Activated CD4-positive, alpha-beta T cell treated with anti-CD3 and anti-CD28 coated beads for 24 hours (primary cell): ENCODE measurements around the gene ATP8B3.

Source experiments
- DNase-seq, 2 donors: peaks; one replicate each; pipeline ENCODE4 v3.0.0-alpha.2; 2020; ENCODE audit warnings: low read depth in 2 of 2

Gene ATP8B3

DNA sequence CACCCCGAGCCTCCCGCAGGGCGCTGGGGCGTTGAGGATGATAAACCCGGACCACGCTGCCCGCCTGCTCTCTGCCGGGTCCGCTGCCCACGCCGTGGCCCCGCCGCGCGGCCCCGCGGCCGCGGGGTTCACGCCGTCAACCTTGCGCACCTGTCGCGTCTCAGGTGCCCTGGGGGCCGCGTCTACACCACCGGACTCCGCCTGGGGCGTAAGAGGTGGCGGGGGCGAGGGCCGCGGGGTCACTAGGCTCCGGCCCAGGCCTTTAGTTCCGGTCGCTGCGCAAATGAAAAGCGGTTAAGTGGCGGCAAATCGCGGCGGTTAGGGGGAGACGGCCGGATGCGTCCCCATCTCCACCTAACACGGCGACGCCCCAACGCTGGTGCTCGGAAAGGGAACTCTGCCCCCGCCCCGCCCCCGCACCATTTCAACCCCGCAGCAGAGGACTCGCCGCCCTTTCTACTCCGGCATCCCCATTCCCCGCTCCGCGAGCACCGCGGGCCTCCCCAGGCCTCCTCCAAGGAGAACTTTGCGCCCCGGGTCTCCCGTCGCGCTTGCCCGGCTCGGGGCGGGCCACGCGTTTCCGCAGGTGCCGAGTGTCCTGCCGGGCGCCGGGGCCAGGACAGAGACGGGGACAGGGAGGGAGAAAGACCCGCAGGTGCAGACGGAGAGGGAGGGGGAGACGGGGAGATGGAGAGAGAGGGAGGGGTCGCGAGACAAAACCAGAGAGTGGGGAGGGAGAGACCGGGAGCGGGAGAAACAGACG lies 54.4 kb downstream of the ATP8B3 start:
- no peak for DNase-seq

DNA sequence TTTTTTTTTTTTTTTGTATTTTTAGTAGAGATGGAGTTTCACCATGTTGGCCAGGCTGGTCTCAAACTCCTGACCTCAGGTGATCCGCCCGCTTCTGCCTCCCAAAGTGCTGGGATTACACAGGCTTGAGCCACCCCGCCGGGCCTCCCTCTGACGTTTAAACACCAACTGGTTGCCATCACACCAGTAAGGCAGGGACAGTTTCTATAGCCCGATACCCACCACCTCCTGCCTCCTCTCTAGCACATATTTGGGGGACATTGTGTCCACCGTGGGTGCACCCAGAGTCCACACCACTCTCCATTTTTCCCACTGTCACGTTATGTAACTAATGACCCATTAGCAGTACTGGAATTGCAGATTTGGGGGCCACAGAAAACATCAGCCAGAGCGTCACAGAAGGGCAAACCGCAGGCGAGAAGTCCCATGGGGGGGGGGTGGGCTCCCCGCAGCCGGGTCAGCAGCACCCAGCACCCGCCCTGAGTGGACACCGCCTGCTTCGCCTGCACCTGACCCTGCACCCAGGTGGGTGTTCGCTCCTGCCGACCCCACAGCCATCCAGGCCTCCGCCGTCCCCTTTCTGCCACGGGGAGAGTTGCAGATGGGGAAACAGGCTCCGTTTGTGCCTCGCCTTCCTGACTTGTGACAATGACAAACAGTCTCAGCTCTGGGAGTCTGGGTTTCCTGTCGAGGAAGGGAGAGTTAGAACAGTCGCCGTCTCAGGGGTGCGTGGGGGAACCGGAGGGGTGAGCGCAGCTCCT lies 55.2 kb downstream of the ATP8B3 start:
- no peak for DNase-seq

DNA sequence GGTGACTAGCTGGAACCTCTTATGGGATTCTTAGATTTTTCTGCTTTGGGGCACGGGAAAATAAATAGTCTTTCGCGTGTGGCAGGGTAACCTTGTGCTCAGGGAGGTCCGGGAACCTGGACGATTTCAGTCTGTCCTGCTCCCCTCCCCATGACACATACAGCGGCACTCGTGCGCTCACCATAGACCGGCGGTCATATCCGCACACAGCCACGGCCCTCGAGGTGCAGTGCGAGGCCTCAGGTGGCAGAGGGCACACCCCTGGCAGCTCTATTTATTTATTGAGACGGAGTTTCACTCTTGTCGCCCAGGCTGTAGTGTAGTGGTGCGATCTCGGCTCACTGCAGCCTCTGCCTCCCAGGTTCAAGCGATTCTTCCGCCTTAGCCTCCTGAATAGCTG lies 55.8 kb downstream of the ATP8B3 start:
- no peak for DNase-seq

DNA sequence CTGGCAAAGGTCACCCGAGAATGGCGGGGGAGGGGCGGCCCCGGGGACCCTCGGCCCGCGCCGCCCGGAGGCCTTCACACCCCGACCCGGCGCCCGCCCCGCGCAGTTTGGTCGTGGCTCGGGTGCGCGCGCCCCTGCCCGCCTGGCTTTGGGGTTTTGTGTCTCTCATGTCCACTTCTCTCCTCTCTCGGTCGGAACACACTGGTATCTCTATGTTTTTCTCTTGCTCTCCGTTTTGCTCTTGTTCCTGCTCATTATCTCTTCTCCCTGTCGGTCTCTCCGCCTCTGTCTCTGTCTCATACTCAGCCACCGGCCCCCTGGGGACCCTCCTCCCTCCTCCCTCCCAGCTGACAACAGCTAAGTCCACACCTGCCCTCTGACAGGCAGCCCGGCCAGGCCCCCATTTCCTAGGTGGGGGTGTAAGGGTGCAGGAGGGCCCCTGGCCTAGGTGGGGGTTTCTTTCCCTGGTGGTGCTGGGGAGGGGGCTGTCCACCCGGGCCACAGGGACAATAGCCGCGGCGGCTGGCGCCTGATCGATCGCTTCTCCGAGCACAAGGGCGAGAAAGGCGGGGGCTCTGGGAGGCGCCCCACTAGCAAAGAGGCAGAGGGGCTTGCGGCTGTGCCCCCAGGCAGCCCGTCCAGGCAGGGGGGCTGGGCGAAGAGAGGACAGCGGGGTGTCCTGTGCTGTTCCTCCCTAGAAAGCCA lies 56.5 kb downstream of the ATP8B3 start:
- DNase-seq = no peak

DNA sequence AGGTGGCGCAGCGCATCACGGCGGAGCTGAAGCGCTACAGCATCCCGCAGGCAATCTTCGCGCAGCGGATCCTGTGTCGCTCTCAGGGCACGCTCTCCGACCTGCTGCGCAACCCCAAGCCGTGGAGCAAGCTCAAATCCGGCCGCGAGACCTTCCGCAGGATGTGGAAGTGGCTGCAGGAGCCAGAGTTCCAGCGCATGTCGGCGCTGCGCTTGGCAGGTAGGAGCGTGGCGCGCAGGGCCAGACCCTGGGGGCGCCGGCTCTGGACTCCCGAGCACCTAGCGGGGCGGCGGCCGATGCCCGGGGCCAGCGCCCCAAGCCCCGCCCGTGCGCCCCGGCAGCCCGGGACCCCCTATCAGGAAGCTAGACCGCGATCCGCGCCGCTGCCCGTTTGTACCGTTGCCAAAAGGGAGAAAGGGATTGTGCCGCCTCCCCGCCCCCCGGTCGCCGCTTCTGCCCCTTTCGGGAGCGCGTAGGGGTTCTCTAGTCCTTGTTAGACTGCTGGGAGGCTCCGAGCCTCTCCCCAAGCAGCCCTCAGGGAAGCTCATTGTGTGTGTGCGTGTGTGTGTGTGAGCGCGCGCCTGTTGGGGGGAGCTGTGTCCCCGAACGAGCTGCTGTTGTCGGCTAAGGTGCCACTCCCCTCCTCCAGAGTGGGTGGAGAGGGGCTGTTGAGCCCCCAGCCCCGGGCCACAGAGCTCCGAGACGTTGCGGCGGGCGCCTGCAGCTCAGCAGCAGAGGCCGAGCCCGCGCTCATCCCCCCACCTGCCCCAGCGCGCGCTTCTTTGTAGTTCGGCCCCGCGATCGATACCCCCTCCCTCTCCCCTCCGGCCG lies 57.2 kb downstream of the ATP8B3 start:
- no peak for DNase-seq

DNA sequence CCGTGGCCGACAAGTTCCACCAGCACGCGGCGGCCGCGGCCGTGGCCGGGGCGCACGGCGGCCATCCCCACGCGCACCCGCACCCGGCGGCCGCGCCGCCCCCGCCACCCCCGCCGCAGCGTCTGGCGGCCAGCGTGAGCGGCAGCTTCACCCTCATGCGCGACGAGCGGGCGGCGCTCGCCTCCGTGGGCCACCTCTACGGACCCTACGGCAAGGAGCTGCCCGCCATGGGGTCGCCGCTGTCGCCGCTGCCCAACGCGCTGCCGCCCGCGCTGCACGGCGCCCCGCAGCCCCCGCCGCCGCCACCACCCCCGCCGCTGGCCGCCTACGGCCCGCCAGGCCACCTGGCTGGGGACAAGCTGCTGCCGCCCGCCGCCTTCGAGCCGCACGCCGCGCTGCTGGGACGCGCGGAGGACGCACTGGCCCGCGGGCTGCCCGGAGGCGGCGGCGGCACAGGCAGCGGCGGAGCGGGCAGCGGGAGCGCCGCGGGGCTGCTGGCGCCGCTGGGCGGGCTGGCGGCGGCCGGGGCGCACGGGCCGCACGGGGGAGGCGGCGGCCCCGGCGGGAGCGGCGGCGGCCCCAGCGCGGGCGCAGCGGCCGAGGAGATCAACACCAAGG lies 57.9 kb downstream of the ATP8B3 start:
- DNase-seq = no peak

DNA sequence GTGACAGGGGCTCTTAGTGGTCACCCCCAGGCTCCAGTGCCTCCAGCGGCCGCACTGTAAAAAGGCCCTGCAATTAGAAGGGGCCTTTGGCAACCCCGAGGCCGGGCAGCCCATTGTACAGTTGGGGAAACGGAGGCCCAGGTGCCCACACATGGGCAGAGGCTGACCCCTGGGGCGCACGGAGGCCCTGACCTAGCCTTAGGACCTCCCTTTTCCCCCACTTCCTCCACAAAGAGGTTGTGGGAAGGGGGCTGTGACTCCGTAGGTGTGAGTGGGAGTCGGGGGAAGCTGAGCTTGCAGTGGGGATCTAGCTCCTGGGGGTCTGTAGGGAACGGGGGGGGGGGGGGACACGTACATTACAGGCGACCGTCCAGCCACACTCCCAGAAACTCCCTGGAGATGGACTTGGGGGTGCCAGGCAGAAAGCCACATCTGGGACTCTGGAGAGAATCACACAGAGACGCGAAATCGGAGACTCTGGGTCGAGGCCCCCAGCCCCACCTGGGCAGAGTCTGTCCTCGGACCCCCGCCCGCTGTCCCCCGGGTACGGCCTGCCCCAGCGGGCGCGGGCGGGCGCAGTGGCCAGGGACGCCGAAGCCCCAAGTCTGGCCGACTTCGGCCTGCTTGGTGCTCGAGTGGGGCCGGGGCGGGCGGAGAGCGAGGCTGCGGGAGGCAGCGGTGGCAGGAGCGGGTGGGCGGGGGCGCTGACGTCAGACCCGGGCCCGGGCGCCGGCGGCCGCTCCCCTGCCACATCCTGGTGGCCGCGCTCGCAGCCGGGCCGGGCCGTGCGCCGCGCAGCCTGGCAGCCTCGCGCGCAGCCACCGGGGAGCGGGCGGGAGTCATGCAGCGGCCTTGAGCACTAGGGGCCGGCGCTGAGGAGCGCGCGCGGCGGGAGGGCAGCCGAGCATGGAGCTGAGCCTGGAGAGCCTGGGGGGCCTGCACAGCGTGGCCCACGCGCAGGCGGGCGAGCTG lies 59.0 kb downstream of the ATP8B3 start, which contains the start of gene ONECUT3:
Gene ONECUT3, plus strand, starts transcription at position 750 of the 972 bp plus-strand sequence. Its CDS starts 157 bp downstream, at position 907.
- DNase-seq = no peak

DNA sequence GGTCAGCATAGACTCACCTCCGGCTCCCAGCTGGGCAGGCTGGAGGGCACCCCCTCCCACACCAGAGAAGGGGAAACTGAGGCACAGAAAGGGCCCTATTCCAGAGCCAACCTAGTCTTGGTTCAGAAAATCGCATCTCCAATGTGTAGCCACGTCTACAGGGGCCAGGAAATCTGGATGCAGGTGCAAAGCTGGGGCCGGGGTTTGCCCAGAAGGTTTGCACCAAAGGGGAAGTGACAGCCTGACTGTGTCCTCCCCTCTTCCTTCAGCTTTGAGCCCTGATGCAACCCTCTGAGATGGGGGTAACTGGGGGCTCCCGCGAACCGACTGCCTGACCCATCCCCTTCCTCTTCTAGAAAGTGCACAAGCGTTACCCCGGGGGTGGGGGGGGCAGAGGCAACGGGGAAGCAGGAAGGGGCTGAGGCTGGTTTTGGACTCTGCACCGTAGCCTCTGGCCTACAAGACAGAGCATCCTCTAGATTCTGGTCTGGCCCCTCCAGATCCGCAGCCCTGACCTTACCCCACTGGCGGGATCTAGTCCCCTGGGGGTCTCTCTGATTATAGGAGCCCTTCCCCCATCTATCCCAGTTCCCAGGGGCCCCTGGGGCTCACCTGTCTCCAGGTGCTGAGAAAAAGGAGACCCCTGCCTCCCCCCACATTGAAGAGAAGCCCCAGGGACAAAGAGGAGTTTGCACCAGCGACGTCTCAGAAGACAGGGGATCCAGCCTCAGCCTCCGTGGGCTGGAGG lies 59.9 kb downstream of the ATP8B3 start:
- DNase-seq = no peak

DNA sequence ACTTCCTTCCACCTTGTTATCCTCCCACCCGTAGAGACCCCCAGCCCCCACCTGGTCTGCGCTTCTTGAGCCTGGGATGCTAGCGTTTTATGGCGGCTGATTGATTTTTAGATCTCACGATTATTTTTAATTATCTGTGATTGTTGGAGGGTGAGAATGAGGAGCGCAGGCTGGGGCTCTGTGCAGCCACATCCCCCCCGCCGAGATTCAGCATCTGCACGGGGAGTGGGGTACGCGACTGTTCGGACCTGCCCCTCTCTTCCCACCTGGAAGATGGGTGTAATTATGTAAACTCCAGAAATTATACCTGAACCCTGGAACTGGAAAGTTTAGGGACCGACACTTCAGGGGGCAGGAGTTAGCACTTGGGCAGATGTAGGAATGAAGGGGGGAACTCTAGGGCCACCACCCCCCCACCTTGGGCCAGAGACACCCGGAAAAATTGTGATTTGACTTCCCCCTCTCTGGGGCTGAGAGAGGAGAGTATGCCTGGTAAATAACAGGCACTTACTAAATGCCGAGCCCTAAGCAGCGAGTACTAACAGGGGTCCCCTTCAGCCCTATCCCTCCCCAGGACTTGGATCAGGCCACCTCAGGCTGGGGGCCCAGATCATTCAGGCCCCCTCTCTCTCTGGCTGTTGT lies 60.6 kb downstream of the ATP8B3 start:
- no peak for DNase-seq

DNA sequence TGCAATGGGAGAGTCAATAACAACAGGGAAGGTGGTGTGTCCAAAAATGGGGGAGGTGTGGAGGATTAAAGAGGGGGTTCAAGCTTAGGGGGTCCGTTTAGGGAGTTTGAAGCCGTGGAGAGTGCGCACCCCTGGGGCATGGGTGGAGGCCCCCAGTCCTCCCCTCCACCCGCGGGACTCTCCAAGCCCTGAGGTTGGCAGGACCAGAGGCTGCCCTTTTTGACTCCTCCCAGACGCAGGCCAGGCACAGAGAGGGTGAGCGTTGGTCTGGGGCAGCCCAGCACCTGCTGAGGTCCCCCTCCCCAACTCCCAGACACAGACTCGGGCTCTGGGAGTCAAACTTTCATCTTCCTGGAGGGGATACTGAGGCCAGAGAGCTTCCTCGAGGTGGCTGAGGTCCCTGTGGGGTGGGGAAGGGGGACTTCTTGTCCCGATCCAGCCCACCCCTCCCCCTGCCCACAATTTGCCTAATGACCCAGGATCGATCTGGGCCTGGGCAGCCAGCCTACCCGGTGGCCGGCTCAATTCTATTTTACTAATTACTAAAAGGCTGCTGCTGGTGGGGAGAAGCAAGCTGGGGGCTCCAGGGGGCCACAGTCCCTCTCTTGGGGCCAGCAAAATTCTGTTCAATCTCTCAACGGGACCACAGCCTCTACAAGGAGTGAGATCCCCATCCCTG lies 61.6 kb downstream of the ATP8B3 start:
- no peak for DNase-seq

DNA sequence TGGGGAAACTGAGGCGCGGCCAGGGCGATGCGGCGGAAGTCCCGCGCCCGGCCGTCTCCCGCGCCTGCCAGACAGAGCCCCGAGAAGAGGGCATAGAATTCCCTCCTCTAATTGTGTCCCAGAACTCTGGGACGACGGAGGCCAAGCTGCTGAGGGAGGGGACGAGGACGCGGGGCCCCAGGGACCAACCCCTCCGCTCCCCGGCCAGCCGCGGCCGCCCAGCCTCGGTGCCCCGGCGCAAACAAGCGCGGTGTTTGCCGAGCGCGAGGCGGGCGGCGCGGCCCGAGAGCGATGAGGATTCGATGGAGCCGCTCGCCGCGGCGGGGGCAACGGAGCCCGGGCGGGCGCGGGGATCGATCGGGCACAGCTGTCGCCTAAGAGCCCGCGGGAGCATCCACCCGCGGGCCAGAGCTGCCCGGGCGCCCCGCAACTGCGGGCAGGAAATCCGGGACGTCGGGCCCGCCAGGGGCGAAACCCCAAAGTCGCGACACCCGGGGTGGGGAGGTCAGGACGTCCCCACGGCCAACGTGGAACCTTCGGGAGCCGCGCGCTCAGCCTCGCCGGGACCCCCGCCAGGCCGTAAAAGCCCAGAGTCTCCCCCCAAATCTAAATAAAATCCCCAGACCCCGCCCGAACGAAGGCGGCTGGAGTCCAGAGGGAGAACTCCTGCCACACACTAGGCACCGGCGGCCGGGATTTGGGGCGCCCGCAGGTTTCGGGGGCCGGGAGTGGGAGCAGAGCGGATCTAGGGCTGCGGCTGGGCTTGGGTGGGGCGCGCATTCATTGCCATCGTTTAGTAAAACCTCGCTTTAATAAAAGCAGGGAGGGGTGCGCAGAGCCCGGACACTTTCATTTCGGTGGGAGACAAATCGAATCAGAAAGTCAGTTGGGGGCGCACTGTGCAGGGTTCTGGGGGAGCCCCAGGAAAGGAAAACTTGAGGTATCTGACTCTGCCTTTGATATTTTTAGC lies 62.4 kb downstream of the ATP8B3 start:
- DNase-seq = no peak

DNA sequence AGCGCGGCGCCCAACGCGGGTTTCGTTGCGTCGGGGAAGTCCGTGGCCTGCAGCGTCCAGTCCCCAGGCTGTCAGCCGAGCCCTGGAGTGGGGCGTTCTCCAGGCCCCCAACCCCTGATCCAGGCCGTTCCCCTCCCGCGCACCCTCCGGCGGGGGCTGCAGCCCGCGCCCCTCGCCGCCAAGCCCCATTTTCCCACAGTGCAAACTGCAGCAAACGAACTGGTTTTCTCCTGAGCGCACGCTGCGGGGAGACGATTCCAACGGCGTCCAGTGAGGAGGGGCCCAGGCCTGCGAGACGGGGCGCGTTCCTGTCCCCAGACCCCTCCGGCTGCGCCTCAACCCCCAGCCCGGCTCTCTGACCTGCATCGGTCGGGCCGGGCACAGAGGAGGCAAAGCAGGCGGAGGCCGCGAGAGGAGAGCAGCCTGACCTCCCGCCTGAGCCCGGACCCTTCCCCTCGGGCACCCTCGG lies 63.2 kb downstream of the ATP8B3 start:
- no peak for DNase-seq

DNA sequence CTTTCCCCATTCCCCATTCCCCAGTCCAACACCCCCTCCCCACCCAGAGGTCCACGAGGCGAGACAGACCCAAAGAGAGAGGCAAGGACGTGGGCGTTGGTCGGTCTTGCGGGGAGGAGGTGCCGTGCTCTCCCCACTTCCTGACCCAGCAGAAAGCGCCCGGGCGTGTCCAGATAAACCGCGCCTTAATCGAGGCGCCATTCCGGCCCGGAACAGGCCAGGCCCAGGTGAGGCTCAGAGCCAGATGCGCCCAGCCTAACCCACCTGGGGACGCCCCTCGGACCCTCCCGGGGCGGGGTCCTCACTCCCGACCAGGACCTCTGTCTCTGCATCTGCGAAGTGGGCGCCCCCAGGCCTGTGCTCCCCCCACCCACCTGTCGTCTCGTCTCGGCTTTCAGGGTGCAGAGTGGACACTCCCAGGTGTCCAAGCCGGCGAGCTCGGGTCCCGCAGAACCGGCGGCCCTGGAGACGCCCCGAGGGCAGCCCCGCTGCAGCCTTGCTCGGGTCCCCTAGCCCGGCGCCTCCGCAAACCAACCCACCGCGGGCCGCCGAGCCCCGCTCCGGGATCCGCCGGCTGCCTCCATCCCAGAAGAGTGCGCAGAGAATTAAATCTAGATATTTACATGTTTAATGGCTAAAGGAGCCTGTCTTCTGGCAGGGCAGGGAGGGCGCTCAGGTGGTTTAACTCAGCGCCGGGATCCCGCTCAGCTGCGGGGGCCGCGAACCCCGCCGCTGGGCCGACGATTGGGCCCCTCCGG lies 63.8 kb downstream of the ATP8B3 start:
- no peak for DNase-seq

DNA sequence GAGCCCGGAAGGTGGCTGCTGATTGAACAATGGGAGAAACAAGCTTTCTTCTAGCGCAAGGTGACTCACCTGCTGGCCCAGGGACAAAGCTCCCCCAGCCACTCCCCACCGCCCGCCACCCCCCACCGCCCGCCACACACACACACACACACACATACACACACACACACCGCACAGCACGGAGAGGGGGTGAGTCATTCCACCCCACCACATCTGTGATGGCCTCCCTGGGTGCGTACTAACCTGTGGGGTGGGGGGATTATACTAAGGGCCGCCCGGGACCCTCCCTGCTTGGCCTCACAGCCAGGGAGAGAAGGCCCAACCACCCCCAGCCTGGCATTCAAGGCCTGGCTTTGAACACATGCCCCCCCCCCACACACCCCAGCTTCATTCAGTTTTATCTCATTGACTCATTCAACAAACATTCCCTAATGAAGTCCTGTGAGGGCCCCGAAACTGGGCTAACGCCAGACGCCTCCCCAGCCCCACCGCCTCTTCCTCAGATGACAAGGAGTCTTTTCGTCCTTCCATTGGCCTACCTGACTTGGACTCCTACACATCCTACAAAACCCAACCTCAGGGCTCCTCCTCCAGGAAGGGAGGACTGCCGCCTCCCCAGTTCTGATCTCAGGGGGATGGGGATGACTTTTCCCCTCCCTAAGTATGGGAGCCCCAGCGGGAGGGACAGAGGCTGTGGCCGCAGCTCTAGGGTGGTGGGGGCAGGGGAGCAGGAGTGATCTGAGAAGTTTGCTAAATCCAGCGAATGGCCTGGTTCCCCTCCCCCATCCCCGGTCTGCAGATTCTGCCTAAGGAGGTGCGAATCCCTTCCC lies 64.6 kb downstream of the ATP8B3 start:
- no peak for DNase-seq
